Peyer's patch (tissue), 4 donors: ENCODE results near the gene TUBGCP3. TPM values are rescaled to one million over a fixed set of nuclear protein-coding genes. Genes with fewer than 3 reads are reported as not detected.

Experiments
- DNase-seq, 3 donors: peaks; one replicate each; pipeline ENCODE4 v3.0.0-alpha.2; 2017 to 2019
- H3K27ac ChIP-seq, 4 donors: fragments of 200-600 bp; sonication (generic); one replicate each; pipeline ENCODE4 v1.5.1; 2016 to 2019
- H3K27me3 ChIP-seq, 2 donors: fragments of 200-600 bp; sonication (generic); one replicate each; pipeline ENCODE4 v1.5.1; 2019
- H3K36me3 ChIP-seq, 3 donors: fragments of 200-600 bp; sonication (generic); one replicate each; pipeline ENCODE4 v1.5.1; 2016 to 2019
- H3K4me1 ChIP-seq, 4 donors: fragments of 200-600 bp; sonication (generic); one replicate each; pipeline ENCODE4 v1.5.1; 2016 to 2019
- H3K4me3 ChIP-seq, 4 donors: fragments of 200-600 bp; sonication (generic); 1 replicate in 3 of 4; 2 replicates in 1 of 4; pipeline ENCODE4 v1.5.1; 2016 to 2019; ENCODE audit warnings: mild to moderate bottlenecking in 1 of 4
- H3K9me3 ChIP-seq, 4 donors: fragments of 200-600 bp; sonication (generic); one replicate each; pipeline ENCODE4 v1.5.1; 2016 to 2019; ENCODE audit warnings: mild to moderate bottlenecking in 1 of 4
- POLR2A ChIP-seq, 2 donors: fragments of 450-650 bp; IDR thresholded peaks; one replicate each; pipeline ENCODE4 v1.5.1; 2017; ENCODE audit warnings: antibody characterized with exemption in 2 of 2, mild to moderate bottlenecking in 2 of 2, moderate library complexity in 2 of 2
- total RNA-seq, 4 donors: library from RNA; depleted of rRNA; stranded (reverse); fragments of >200 nt; gene quantifications; one replicate each; pipeline ENCODE4 v1.1.0, GENCODE V29; 2016
- TF ChIP-seq, protein P1 (sequence below), 6 experiments: fragments of 450-650 bp in 4 of 6; fragments of 200-600 bp in 2 of 6; sonication (generic) in 1 of 6; IDR thresholded peaks; one replicate each; pipeline ENCODE4 v1.5.1; 2017 to 2019; ENCODE audit warnings: antibody characterized with exemption in 6 of 6, mild to moderate bottlenecking in 3 of 6, moderate library complexity in 1 of 6

The TUBGCP3 gene
- total RNA-seq, 4 donors from 2014 or later = 32.2 to 75.9 (median 43.6) TPM

DNA sequence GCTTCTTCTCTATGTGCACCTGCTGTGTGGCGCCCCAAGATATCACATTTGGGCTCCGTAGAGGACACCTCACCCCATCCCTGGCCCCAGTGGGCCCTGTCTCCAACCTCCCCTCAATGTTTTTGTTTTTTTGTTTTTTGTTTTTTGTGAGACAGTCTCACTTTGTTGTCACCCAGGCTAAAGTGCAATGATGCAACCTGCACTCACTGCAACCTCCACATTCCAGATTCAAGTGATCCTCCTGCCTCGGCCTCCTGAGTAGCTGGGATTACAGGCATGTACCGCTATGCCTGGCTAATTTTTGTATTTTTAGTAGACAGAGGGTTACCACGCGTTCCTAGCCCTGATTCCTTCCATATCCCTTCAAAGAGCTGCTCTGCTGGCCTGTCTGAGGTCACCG is 26.9 kb upstream of the TUBGCP3 start:
- Histone ChIP-seq H3K27ac (no peak overlapping the region), H3K4me3 (no peak overlapping the region), H3K4me1 (no peaks in the 10 kb centered on the region), H3K27me3 (no peaks in the 10 kb centered on the region), H3K9me3 (no peaks in the 10 kb centered on the region), H3K36me3 (no peaks in the 10 kb centered on the region)
- TF ChIP-seq, protein P1, sequence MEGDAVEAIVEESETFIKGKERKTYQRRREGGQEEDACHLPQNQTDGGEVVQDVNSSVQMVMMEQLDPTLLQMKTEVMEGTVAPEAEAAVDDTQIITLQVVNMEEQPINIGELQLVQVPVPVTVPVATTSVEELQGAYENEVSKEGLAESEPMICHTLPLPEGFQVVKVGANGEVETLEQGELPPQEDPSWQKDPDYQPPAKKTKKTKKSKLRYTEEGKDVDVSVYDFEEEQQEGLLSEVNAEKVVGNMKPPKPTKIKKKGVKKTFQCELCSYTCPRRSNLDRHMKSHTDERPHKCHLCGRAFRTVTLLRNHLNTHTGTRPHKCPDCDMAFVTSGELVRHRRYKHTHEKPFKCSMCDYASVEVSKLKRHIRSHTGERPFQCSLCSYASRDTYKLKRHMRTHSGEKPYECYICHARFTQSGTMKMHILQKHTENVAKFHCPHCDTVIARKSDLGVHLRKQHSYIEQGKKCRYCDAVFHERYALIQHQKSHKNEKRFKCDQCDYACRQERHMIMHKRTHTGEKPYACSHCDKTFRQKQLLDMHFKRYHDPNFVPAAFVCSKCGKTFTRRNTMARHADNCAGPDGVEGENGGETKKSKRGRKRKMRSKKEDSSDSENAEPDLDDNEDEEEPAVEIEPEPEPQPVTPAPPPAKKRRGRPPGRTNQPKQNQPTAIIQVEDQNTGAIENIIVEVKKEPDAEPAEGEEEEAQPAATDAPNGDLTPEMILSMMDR (IDR thresholded peaks at IDR 0.05) = no peak
- TF ChIP-seq POLR2A (IDR thresholded peaks at IDR 0.05) = no peak
- DNase-seq = no peak

DNA sequence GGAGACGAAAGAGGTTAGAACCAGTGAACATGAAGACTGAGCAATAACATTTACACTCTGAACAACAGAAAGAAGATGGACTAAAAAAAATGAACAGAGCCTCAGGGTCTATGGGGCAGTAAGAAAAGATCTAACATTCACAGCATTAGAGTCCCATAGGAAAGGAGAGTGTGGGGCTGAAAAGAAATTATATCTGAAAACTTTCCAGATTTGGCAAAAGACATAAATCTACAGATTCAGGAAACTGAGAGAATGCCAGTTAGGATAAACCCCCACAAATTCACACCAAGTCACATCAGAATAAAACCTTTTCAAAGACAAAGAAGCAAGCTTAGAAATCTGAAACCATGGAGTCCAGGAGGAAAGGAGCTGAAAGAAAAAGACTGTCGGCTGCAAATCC is 20.3 kb upstream of the TUBGCP3 start:
- TF ChIP-seq POLR2A (IDR thresholded peaks at IDR 0.05) = no peak
- TF ChIP-seq, protein P1 (IDR thresholded peaks at IDR 0.05) = no peak
- Histone ChIP-seq H3K27ac (no peak overlapping the region), H3K9me3 (no peaks in the 10 kb centered on the region), H3K4me3 (no peak overlapping the region), H3K27me3 (no peaks in the 10 kb centered on the region), H3K36me3 (no peaks in the 10 kb centered on the region), H3K4me1 (no peaks in the 10 kb centered on the region)
- DNase-seq = no peak

DNA sequence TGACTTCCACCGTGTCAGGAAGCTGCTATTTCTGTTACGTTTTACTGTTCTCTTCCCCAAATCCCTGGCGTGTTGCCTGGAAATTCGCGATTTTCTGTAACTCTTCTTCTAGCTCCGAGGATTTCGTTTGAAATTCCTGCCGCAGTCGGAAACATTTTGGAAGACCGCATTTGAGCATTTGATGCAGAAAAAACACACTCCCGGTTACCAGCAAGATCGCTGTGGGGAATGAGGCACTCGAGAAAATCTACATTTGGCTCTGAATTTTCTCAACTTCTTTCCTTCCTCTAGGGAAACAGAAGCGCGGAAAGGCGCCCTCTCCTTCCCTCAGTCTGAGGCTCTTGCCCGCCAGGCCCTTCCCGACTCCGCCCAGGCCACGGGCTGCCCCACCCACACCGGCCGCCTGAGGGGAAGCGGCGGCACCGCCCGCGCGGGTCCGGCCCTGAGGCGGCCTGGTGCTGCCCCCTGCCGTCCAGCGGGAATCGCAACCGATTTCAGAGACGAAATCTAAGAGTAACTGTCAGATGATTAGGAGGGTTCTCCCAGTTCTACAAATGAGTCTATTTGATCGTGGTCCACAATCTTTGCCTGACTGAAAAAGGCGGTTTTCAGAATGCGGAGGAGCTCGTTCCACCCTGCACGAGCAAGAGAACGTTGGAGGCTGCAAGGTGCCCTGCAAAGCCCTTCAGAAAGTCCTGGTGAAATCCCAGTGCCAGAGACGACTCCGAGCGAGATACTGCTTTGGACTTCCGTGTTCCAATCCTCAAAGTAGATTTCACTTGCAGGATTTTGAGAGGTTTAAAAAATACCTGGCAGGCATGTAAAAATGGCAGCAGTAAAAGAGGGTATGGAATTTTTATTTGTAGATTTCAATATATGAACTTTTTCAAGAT is 18.4 kb upstream of the TUBGCP3 start:
- H3K4me3 ChIP-seq = peak overlapping the region; percentile 12 to 52 (median 38)
- peak overlapping the region in 3 of 4 donors; percentile 29 to 53 (median 48) for H3K27ac ChIP-seq
- DNase-seq = peak; percentile 78 to 95 (median 95)
- no peaks in the 10 kb centered on the region for H3K27me3 ChIP-seq
- H3K36me3 ChIP-seq = no peaks in the 10 kb centered on the region
- TF ChIP-seq, protein P1 (IDR thresholded peaks at IDR 0.05) = peak; percentile 83 to 96 (median 94)
- peak in 1 of 2 donors; percentile 21 for TF ChIP-seq POLR2A (IDR thresholded peaks at IDR 0.05)
- H3K4me1 ChIP-seq = no peaks in the 10 kb centered on the region
- H3K9me3 ChIP-seq = no peaks in the 10 kb centered on the region

DNA sequence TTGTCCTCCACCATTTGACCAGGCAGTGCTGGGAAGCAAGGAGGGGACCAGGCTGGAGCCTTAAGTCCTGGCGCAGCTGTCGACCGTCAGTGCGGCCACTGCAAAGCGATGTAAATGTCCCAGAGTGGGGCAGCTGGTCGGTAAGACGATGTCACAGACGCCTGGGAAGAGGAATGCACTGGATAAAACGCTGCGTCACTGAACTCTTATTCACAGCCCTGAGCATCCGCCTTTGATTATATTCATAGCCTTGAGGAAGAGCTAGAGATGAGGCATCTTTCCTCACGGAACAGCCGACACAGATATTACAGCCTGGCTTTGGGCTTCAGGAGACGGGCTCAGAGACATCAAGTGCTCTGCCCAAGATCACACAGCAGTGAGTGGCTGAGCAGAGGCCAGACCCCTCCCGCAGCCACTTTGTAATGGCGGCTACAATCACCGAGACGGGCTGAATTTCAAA is 17.6 kb upstream of the TUBGCP3 start:
- Histone ChIP-seq H3K9me3 (no peaks in the 10 kb centered on the region), H3K4me1 (no peaks in the 10 kb centered on the region), H3K27me3 (no peaks in the 10 kb centered on the region), H3K4me3 (peak overlapping the region in 2 of 4 donors; percentile 48 to 52), H3K27ac (peak overlapping the region in 1 of 4 donors; percentile 53), H3K36me3 (no peaks in the 10 kb centered on the region)
- DNase-seq = no peak
- TF ChIP-seq, protein P1 (IDR thresholded peaks at IDR 0.05) = no peak
- no peak for TF ChIP-seq POLR2A (IDR thresholded peaks at IDR 0.05)

DNA sequence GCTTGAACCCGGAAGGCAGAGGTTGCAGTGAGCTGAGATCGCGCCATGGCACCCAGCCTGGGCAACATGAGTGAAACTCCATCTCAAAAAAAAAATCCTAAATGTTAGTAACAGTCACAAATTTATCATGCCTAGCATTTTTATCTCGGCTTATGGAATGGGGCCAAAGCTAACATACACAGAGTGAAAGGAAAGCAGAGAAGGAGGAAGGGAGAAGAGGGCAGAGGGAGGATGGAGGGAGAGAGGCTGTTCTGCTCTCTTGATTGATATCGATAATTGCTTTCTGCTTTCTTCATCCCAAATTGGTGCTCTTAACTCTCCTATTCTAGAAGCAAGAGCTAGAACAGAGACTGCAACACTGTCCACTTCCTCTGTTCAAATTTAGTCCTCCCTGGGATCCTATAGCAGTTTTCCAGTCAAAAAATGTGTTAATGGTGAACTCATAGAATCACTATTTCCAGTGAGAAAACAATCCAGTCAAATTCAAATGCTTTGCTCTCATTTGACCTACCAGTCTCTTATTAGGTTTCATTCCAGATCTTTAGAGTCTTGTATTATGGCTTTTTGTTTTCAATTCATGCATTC is 15.8 kb upstream of the TUBGCP3 start:
- TF ChIP-seq, protein P1 (IDR thresholded peaks at IDR 0.05) = no peak
- TF ChIP-seq POLR2A (IDR thresholded peaks at IDR 0.05) = no peak
- H3K27ac ChIP-seq = no peak overlapping the region
- DNase-seq = no peak
- no peaks in the 10 kb centered on the region for H3K36me3 ChIP-seq
- H3K4me1 ChIP-seq = no peaks in the 10 kb centered on the region
- H3K27me3 ChIP-seq = no peaks in the 10 kb centered on the region
- H3K4me3 ChIP-seq = no peak overlapping the region
- no peaks in the 10 kb centered on the region for H3K9me3 ChIP-seq
